ENCODE measurements around the gene SLC45A2.
"Not testable (repeated sequence)": the region's sequence is repeated elsewhere in the genome, so short reads cannot be mapped to it uniquely, and the experiment has no call there.

SLC45A2 gene

GRCh38 chr5:33914844-33915243 lies 69.6 kb downstream of the SLC45A2 start:
- DNase-seq, result not testable (repeated sequence)

- DNase-seq, result not testable (repeated sequence)
These were observed 78.2 kb downstream of the SLC45A2 start for GRCh38 chr5:33906248-33906647.

- DNase-seq, result no peak
These were observed 79.1 kb downstream of the SLC45A2 start for GRCh38 chr5:33905381-33905780.

- no peak for DNase-seq
These were observed 81.4 kb downstream of the SLC45A2 start for GRCh38 chr5:33903118-33903517.

- no peak for DNase-seq
These were observed 83.3 kb downstream of the SLC45A2 start for GRCh38 chr5:33901156-33901555.

All from stimulated activated CD4-positive, alpha-beta T cell treated with anti-CD3 and anti-CD28 coated beads, Interleukin-4, amount 100 ng/mL, for 24 hours (primary cell).